K562 (cell line): ENCODE measurements around the gene FILIP1.
"Not testable (repeated sequence)": the region's sequence is repeated elsewhere in the genome, so short reads cannot be mapped to it uniquely, and the experiment has no call there.

Experiments
- CBX1 ChIP-seq: sonication (generic); IDR thresholded peaks from 2 replicates; pipeline ENCODE4 v1.6.1; 2016; ENCODE audit warnings: antibody characterized with exemption, low read depth, mild to moderate bottlenecking
- DPF2 ChIP-seq: fragments of 450-650 bp; IDR thresholded peaks from 2 replicates; pipeline ENCODE4 v1.6.1; 2016
- EZH2 ChIP-seq: IDR thresholded peaks from 2 replicates; pipeline ENCODE4 v1.6.1; 2012; ENCODE audit warnings: low read depth, mild to moderate bottlenecking, inconsistent platforms, low read length, borderline replicate concordance
- FOXK2 ChIP-seq, 2 experiments: fragments of 450-650 bp; IDR thresholded peaks in 1 of 2; conservative IDR thresholded peaks in 1 of 2; 2 replicates each; pipeline ENCODE4 v1.6.1; 2016; ENCODE audit warnings: low read depth in 2 of 2, mild to moderate bottlenecking in 1 of 2
- TF ChIP-seq, protein P1 (sequence below), 3 experiments: IDR thresholded peaks in 2 of 3; conservative IDR thresholded peaks in 1 of 3; 2 replicates each; pipeline ENCODE4 v1.5.1; 2011 to 2012; ENCODE audit warnings: low read length in 3 of 3, mild to moderate bottlenecking in 3 of 3, control low read depth in 2 of 3, improper control_type of control experiment in 1 of 3, inconsistent platforms in 1 of 3, low read depth in 1 of 3, mixed read lengths in 1 of 3, moderate library complexity in 1 of 3; ENCODE audit not compliant: insufficient read depth in 2 of 3

DNA sequence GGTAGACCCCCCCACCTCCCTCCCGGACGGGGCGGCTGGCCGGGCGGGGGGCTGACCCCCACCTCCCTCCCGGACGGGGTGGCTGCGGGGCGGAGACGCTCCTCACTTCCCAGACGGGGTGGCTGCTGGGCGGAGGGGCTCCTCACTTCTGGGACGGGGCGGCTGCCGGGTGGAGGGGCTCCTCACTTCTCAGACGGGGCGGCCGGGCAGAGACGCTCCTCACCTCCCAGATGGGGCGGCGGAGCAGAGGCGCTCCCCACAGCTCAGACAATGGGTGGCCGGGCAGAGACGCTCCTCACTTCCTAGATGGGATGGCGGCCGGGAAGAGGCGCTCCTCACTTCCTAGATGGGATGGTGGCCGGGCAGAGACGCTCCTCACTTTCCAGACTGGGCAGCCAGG, 51.7 kb downstream of the FILIP1 start:
- TF ChIP-seq DPF2; CBX1; EZH2; FOXK2 (conservative IDR thresholded peaks at IDR 0.05 in 1 of 2, IDR thresholded peaks at IDR 0.05 in 1 of 2; ENCODE audit: low read depth in 2 of 2): not testable (repeated sequence)
- TF ChIP-seq, protein P1, sequence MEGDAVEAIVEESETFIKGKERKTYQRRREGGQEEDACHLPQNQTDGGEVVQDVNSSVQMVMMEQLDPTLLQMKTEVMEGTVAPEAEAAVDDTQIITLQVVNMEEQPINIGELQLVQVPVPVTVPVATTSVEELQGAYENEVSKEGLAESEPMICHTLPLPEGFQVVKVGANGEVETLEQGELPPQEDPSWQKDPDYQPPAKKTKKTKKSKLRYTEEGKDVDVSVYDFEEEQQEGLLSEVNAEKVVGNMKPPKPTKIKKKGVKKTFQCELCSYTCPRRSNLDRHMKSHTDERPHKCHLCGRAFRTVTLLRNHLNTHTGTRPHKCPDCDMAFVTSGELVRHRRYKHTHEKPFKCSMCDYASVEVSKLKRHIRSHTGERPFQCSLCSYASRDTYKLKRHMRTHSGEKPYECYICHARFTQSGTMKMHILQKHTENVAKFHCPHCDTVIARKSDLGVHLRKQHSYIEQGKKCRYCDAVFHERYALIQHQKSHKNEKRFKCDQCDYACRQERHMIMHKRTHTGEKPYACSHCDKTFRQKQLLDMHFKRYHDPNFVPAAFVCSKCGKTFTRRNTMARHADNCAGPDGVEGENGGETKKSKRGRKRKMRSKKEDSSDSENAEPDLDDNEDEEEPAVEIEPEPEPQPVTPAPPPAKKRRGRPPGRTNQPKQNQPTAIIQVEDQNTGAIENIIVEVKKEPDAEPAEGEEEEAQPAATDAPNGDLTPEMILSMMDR (IDR thresholded peaks at IDR 0.05 in 2 of 3, conservative IDR thresholded peaks at IDR 0.05 in 1 of 3; ENCODE audit: insufficient read depth in 2 of 3, low read depth in 1 of 3, low read length in 3 of 3) = not testable (repeated sequence)
